GM18858 (cell line): ENCODE measurements around the gene FRMPD2.
"Not testable (repeated sequence)": the region's sequence is repeated elsewhere in the genome, so short reads cannot be mapped to it uniquely, and the experiment has no call there.

Source experiments
- ATAC-seq: cut with Tn5 transposase; IDR thresholded peaks from one replicate; pipeline ENCODE4 v1.9.1; 2021; ENCODE audit not compliant: unreplicated experiment

FRMPD2 gene

DNA sequence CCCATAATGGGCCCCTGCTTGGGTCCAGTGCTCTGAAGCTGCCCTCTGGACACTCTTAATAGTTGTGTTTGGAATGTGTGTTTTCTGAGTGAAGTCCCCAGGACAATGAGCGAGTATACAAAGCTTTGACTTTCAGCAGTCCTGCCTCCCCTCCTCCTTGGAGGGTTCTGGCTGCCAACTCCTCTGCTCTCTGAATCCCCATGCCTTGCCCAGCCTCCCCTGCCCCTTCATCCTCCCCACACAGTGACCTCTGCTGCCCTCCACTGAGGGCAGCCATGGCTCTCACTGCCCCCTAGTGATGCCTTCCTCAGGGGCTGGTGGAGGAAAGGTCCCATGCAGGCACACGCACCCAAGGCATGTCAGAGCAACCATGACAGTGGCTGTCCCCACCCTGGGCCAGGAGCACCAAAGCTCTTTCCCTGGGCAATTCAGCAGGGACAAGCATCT, 40.9 kb downstream of the FRMPD2 start:
- ATAC-seq, result no peak

GRCh38 chr10:48232717-48233447, 41.6 kb downstream of the FRMPD2 start:
- no peak for ATAC-seq

DNA sequence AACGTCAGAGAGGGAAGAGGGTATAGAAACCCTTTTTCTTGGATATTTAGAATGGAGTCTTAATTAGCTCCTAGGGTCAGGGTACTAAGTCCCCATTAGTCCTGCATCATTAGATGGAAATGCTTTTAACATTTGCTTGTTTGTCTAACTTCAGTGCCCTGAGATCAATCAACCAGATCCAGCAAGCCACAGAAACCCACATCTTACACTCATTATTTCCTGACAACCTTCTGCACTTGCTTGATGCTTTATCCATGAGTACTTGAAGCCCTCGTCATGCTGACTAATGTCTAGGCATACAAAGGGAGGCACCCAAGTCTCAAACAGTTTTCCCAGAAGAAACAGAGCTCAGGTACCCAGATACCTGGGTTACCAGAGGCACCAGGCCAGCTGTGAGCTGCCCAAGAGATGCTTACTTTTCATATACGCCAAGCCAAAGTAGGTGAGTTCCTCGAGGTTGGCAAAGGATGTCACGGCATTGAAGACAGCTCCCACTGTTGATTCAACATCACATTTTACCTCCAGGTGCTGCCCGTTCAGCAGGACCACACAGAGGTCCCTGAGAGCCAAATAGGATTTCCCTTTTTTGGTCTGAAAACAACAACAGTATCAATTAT, 42.7 kb downstream of the FRMPD2 start:
- peak; percentile 81 for ATAC-seq

GRCh38 chr10:48231178-48231577, 43.3 kb downstream of the FRMPD2 start:
- peak; percentile 34 for ATAC-seq

DNA sequence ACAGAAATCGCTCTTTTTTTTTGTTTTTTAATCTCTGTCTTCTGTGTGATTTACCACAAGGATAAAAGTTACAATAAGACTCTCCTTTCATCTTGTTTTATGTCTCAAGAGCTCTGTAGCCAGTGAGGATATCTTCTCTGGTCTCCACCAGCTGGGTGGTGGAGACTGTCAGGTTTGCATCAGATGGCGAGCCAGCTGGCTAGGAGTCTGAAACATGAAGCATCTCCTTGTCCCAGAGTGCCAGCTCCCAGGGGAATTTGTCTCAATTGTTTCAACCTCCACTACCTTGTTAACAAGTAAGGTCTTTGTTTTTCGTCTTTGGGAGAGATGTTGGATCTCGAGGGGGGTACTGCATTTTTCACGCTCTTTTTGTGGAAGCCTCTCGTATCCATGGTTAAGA, 47.3 kb downstream of the FRMPD2 start:
- ATAC-seq, result no peak

DNA sequence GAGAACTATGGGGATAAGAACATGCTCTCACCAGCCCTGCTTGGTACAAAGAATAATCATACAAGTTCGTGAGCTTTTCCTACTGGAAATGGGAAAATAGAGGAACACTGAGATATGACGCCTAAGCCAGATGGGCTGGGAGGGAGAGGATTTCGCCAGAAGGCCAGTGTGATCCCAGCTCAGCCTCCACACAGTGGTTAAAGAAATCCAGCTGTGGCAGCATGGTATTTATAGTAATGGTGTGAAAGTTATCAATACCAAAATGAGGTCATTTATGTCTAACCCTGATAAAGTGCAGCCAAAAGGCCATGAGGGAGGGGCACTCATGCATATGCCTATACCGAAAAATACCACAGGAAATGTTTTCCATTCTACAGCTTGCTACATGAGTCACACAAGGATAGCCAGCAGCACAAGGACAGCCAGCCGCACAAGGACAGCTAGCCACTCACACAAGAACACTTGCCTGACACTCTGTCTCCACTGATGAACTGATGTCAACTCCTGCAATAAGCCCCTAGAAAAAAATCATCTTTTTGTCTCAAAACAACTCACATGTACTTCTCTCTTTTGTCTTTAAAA, 49.4 kb downstream of the FRMPD2 start:
- no peak for ATAC-seq

DNA sequence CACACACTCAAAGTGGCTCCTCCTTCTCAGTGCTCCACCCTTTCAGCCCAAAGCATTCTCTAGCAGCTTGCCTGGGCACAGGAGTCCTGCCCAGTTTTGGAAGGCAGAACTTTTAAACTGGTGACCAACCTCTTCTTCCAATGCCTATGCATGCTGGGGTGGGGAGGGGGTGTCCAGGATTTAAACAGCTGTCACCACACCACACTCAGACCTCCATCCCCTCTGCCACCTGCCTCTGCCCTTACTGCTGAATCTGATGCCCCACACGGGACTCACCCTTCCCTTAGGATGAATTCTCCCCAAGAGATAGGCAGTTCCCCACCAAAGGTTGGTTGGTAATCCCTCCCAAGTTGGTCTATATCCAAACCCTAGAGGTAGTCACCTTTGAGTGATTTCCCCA, 50.2 kb downstream of the FRMPD2 start:
- no peak for ATAC-seq

DNA sequence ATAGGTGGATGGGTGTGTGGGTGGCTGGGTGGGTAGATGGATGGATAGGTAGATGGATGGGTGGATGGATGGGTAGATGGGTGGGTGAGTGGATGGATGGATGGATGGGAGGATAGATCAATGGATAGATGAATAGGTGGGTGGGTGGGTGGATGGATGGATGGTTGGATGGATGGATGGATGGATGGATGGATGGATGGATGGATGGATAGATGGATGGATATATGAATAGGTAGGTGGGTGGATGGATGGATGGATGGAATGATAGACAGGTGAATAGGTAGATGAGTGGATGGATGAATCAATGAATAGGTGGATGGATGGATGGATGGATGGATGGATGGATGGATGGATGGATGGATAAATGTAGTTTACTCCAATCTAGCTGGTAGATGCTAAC, 52.7 kb downstream of the FRMPD2 start:
- no peak for ATAC-seq

GRCh38 chr10:48221031-48221430, 53.5 kb downstream of the FRMPD2 start:
- not testable (repeated sequence) for ATAC-seq

DNA sequence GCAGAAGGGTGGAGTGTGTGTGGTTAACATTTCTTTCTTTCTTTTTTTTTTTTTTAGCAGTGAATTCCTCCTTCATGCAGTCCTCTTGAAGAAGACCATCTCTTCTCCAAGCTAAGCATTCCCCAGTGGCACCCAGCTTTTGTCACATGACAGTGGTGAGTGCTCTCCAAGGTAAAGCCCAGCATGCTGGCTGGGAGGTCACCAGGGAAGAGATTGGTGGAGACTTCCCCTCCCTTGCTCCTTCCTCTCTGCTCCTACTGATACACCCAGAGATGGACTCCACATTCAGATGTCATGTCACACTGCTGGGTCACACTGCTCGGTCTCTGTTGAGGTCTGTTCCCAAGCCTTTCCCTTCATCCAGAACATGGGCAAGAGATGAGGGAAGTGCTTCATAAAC, 55.3 kb downstream of the FRMPD2 start:
- ATAC-seq, result no peak

DNA sequence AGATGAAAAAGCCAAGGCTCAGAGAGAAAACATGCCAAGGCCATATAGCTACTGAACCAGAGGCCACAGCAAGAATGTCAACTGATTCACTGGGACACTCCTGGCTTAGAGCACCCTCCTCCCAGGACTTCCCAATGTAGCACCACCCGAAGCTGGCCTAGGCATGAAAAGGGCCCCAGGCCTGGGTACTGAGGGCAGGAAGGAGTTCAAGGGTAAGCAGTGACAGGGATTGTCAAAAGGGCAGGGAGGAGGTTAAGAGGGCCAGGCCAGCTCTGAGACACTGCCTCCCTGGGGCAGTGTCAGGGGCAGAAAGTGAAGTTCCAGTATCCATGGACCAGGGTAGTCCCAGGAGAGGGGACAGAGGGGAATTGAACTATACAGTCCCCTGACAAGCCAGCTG, 57.8 kb downstream of the FRMPD2 start:
- ATAC-seq, result no peak

DNA sequence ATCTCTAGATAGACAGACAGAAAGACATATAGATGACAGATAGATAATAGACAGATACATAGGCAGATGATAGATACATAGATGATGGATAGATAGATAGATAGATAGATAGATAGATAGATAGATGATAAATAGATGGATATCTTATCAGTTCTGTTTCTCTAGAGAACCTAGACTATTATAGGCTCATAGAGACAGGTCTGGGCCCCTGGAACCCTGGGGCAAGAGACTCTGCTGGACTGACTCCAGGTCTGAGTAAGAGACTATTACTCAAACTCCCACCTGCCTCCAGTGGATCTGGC, 58.3 kb downstream of the FRMPD2 start:
- no peak for ATAC-seq

- ATAC-seq, result no peak
Observed at GRCh38 chr10:48215486-48216203, 58.9 kb downstream of the FRMPD2 start.

- ATAC-seq, result no peak
Observed at GRCh38 chr10:48214716-48215485, 59.6 kb downstream of the FRMPD2 start.

DNA sequence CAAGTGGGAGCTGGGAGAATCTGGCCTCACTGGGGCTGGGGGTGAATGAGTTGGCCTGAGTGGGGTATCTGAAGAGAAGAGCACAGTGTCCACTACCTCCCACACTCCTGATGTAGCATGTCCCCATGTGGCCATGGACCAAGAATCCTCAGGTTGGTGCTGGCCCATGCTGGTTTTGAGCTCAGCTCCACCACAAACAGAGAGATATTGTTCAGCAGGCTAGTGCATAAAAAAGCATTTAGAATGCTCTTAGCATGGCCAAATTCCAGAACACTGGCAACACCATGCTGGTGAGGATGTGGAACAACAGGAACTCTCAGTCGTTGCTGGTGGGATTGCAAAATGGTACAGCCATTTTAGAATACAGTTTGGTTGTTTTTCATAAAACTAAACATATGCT, 61.4 kb downstream of the FRMPD2 start:
- no peak for ATAC-seq

DNA sequence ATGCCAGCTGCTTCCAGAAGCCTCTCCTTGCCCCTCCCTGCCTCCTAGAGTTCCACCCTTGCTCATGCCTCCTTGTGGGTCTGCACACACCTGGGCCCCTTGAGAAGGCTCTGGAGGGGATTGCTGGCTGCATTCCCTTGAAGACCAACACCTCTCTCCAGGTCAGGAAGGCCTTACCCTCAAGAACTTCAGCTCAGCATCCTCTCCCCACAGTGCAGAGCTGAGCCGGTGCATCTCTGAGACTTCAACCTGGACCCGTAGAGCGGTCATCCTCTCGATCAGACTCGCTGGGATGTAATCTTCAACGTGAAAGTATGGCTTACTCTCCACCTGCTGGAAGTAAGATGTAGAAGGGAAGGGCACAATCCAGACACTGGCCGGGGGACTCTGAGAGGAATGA, 62.7 kb downstream of the FRMPD2 start:
- ATAC-seq, result no peak

DNA sequence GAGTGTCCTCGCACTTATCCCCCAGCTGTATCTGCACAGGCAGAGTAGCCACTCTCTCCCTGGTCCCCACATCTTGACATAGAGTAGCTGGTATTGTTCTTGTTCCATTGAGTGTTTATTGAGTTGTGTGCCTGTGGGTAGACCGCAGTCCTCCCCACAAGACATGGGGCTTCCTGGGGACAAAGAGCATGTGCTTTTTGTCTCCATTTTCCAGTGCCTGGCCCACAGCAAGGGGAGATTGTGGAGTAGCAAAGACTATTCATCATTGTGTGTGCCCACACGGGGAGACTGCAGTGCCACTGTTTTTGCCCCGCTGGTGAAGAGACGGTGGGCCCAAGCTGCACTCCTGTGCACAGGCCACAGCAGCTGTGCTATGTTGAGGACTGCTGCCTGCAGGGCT, 63.5 kb downstream of the FRMPD2 start:
- no peak for ATAC-seq

GRCh38 chr10:48210391-48210790, 64.1 kb downstream of the FRMPD2 start:
- ATAC-seq, result no peak

DNA sequence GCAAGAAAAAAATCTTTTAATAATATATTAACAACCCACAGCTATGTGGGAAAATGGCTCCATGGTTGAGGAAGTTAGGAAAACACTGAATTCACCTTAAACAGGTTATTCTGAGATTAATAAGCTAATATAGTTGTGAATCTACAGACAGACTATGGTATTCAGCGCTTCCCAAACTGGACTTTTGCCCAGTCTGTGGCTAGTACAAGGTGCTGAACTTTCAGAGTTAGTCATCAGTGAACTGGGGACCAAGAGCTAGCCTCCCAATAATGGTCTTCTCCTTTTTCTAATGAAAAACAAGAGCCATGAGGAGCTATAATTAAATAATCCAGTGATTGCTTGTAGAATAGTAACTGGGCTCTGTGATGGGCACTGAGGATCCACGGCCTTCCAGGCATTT, 65.3 kb downstream of the FRMPD2 start:
- ATAC-seq, result no peak

DNA sequence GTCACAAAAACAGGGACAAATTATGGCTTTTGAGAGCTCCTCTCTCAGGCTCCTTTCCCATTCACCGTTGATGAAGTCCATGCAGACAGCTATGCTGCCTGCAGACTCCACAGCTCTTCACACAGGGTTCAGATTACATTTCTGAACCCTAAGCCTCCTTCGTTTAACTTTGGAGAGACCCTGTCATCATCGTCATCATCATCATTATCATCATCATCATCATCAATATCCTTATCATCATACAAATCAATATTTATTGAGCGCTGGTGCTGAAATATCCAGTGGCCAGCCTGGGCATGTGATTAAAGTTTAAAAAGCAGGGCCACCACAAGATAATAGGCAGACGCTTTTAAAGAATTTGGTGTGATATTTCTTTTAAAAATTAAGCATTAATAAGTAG, 66.6 kb downstream of the FRMPD2 start:
- ATAC-seq, result no peak
